B cell (primary cell): ENCODE measurements around the gene FAM131C. TPM values are rescaled to one million over a fixed set of nuclear protein-coding genes. Genes with fewer than 3 reads are reported as not detected.
"Not testable (repeated sequence)": the region's sequence is repeated elsewhere in the genome, so short reads cannot be mapped to it uniquely, and the experiment has no call there.

Experiments used
- ATAC-seq: fragments of 200-7000 bp; cut with Tn5 transposase; one replicate; pipeline ENCODE4 v1.10.0; 2021; ENCODE audit warnings: low read depth, mild to moderate bottlenecking, moderate number of reproducible peaks, moderate library complexity
- CTCF ChIA-PET: fragments of 350-600 bp; sonication (Branson Sonifier 250); formaldehyde crosslinking; loops from one replicate; lab custom pipeline; 2021; ENCODE audit warnings: antibody characterized with exemption, inconsistent platforms; lab: Charles Lee
- POLR2A ChIA-PET: fragments of 350-600 bp; sonication (Branson Sonifier 250); formaldehyde crosslinking; loops from one replicate; lab custom pipeline; 2021; ENCODE audit warnings: antibody characterized with exemption; lab: Charles Lee
- DNase-seq: peaks from one replicate; pipeline ENCODE4 v3.0.0; 2013
- H2AFZ ChIP-seq: 2 replicates; pipeline ENCODE4 v1.6.1; 2012; ENCODE audit warnings: mild to moderate bottlenecking, low read depth, low read length; ENCODE audit not compliant: insufficient read depth, poor library complexity, severe bottlenecking
- H3K27ac ChIP-seq, 2 donors: 1 replicate in 1 of 2; 2 replicates in 1 of 2; pipeline ENCODE4 v1.5.1; 2012 to 2013; ENCODE audit warnings: low read length in 2 of 2, mild to moderate bottlenecking in 2 of 2, moderate library complexity in 1 of 2
- H3K27me3 ChIP-seq, 4 experiments: fragments of 200-600 bp in 1 of 4; sonication (generic) in 1 of 4; replicated peaks in 1 of 4; 1 replicate in 2 of 4; 2 replicates in 2 of 4; pipeline versions ENCODE4 v1.6.1 to v1.7.0; 2013 to 2016; ENCODE audit warnings: low read length in 3 of 4, mild to moderate bottlenecking in 2 of 4, mixed read lengths in 1 of 4, moderate library complexity in 1 of 4; ENCODE audit not compliant: insufficient read depth in 4 of 4, control insufficient read depth in 3 of 4; ENCODE audit errors: control extremely low read depth in 1 of 4
- H3K36me3 ChIP-seq, 2 experiments: replicated peaks in 1 of 2; 1 replicate in 1 of 2; 2 replicates in 1 of 2; pipeline versions ENCODE4 v1.6.1 to v1.7.1; 2013; ENCODE audit warnings: low read length in 1 of 2; ENCODE audit not compliant: insufficient read depth in 2 of 2, control insufficient read depth in 1 of 2; ENCODE audit errors: control extremely low read depth in 1 of 2, extremely low read depth in 1 of 2
- H3K4me1 ChIP-seq, 2 donors: fragments of 200-600 bp in 1 of 2; sonication (generic) in 1 of 2; 1 replicate in 1 of 2; 2 replicates in 1 of 2; pipeline versions ENCODE4 v1.5.1 to v1.6.1; 2013 to 2017; ENCODE audit warnings: low read length in 2 of 2; ENCODE audit not compliant: control insufficient read depth in 2 of 2, insufficient read depth in 2 of 2
- H3K4me2 ChIP-seq: replicated peaks from 2 replicates; pipeline ENCODE3; 2012; ENCODE audit warnings: mild to moderate bottlenecking, low read depth, low read length; ENCODE audit not compliant: poor library complexity, severe bottlenecking
- H3K4me3 ChIP-seq, 5 experiments: fragments of 200-600 bp in 1 of 5; sonication (generic) in 1 of 5; 1 replicate in 3 of 5; 2 replicates in 2 of 5; pipeline versions ENCODE4 v1.5.1 to v1.7.0; 2011 to 2016; ENCODE audit warnings: low read length in 4 of 5, mild to moderate bottlenecking in 4 of 5, low read depth in 2 of 5, control low read depth in 1 of 5, moderate library complexity in 1 of 5; ENCODE audit not compliant: insufficient read depth in 1 of 5; ENCODE audit errors: control extremely low read depth in 1 of 5, extremely low read depth in 1 of 5
- H3K79me2 ChIP-seq: fragments of 200-600 bp; sonication (generic); one replicate; pipeline ENCODE4 v1.6.0; 2016; ENCODE audit warnings: low read length; ENCODE audit not compliant: control insufficient read depth, insufficient read depth
- H3K9ac ChIP-seq: fragments of 200-600 bp; sonication (generic); 2 replicates; pipeline ENCODE4 v1.6.1; 2017; ENCODE audit warnings: mild to moderate bottlenecking, low read length, moderate library complexity
- H3K9me3 ChIP-seq, 3 donors: one replicate each; pipeline versions ENCODE4 v1.6.1 to v1.7.1; 2013; ENCODE audit warnings: low read length in 2 of 3; ENCODE audit not compliant: control insufficient read depth in 2 of 3, insufficient read depth in 1 of 3; ENCODE audit errors: control extremely low read depth in 1 of 3
- H4K20me1 ChIP-seq: 2 replicates; pipeline ENCODE4 v1.6.0; 2012; ENCODE audit warnings: mild to moderate bottlenecking, low read length; ENCODE audit not compliant: insufficient read depth, control insufficient read depth, poor library complexity, severe bottlenecking
- H3K27ac Mint-ChIP-seq: one replicate; pipeline ENCODE4 v1.8.0; 2021; ENCODE audit warnings: mixed read lengths
- H3K27me3 Mint-ChIP-seq: one replicate; pipeline ENCODE4 v1.8.0; 2021; ENCODE audit warnings: mixed read lengths
- H3K4me1 Mint-ChIP-seq: one replicate; pipeline ENCODE4 v1.8.0; 2021; ENCODE audit warnings: mixed read lengths
- H3K4me3 Mint-ChIP-seq: one replicate; pipeline ENCODE4 v1.8.0; 2021; ENCODE audit warnings: mixed read lengths
- H3K9me3 Mint-ChIP-seq: one replicate; pipeline ENCODE4 v1.8.0; 2022; ENCODE audit warnings: mixed read lengths; ENCODE audit not compliant: insufficient read depth
- CTCF ChIP-seq: fragments of 200-600 bp; IDR thresholded peaks from one replicate; pipeline ENCODE4 v1.8.0; 2022; ENCODE audit warnings: antibody characterized with exemption, mild to moderate bottlenecking
- EZH2 ChIP-seq: IDR thresholded peaks from 2 replicates; pipeline ENCODE4 v1.6.1; 2012; ENCODE audit warnings: borderline replicate concordance, low read depth, mild to moderate bottlenecking, moderate library complexity, low read length; ENCODE audit not compliant: insufficient read depth, poor library complexity, severe bottlenecking
- WGBS: methylation state at CpG from one replicate; pipeline ENCODE4 v1.1.5; 2013; ENCODE audit warnings: missing lambda C conversion rate; ENCODE audit not compliant: insufficient coverage; 5-methylcytosine and 5-hydroxymethylcytosine counted together
- intact Hi-C: fragments of 100-400 bp; cut with micrococcal nuclease; formaldehyde crosslinking; loops from one replicate; pipeline ENCODE4 v1.10.0; 2022
- polyA plus RNA-seq: library from polyadenylated mRNA; depleted of rRNA; stranded (reverse); fragments of >200 nt; gene quantifications from 2 replicates; pipeline ENCODE4 v1.2.3, GENCODE V29; 2012
- total RNA-seq, 2 donors: library from RNA; stranded (reverse); fragments of 120-200 nt in 1 of 2; gene quantifications; 1 replicate in 1 of 2; 2 replicates in 1 of 2; pipeline versions ENCODE4 v1.2.3 to v1.2.4, GENCODE V29; 2013 to 2022

Gene FAM131C
- total and polyA plus RNA-seq, 2 donors (not counting 1 experiment from before 2014, with no cell fraction given), result 0.37 TPM; not detected in 1

- CTCF ChIA-PET, result interaction anchor here (1.8 kb wide), 1 partner anchor 29 kb away, joined by 6 read pairs; no protein-coding TSS in a partner anchor
- WGBS, result 68% methylated on average over 4 of the region's 4 CpGs
Observed at GRCh38 chr1:16038620-16038912, 34.9 kb downstream of the FAM131C start.

GRCh38 chr1:16036461-16036860 is 37.0 kb downstream of the FAM131C start:
- H4K20me1 ChIP-seq, H3K9me3 Mint-ChIP-seq, H3K4me1 ChIP-seq, H3K27me3 ChIP-seq, H3K27ac Mint-ChIP-seq, H3K79me2 ChIP-seq, POLR2A ChIA-PET, ATAC-seq, H2AFZ ChIP-seq, H3K27ac ChIP-seq, DNase-seq, H3K9ac ChIP-seq, H3K4me1 Mint-ChIP-seq, H3K4me2 ChIP-seq, H3K4me3 ChIP-seq, H3K9me3 ChIP-seq, H3K36me3 ChIP-seq, H3K4me3 Mint-ChIP-seq, intact Hi-C loops: not testable (repeated sequence)
- CTCF ChIA-PET, result interaction anchor here (0.6 to 0.9 kb wide), 3 partner anchors 26 to 245 kb away, joined by 3 read pairs; no protein-coding TSS in a partner anchor
- peaks cover 26% of the 10 kb centered on the region for H3K27me3 Mint-ChIP-seq
- 89% methylated on average over 5 of the region's 11 CpGs for WGBS

More at GRCh38 chr1:16038620-16038912, 34.9 kb downstream of the FAM131C start:
- H3K27me3 ChIP-seq, result no peaks in the 10 kb centered on the region
- DNase-seq, result no peak
- no peak overlapping the region for H3K27ac Mint-ChIP-seq
- H3K36me3 ChIP-seq, result no peaks in the 10 kb centered on the region
- H2AFZ ChIP-seq, result no peak overlapping the region
- no peaks in the 10 kb centered on the region for H3K9me3 Mint-ChIP-seq
- no peak for TF ChIP-seq EZH2
- TF ChIP-seq CTCF, result no peak
- H3K9ac ChIP-seq, result no peak overlapping the region
- no peak overlapping the region for H3K4me3 Mint-ChIP-seq
- H3K27me3 Mint-ChIP-seq, result peaks cover 17% of the 10 kb centered on the region
- H3K79me2 ChIP-seq, result no peaks in the 10 kb centered on the region
- H3K4me3 ChIP-seq, result no peak overlapping the region
- no peak overlapping the region for H3K27ac ChIP-seq
- no peak overlapping the region for H3K4me2 ChIP-seq
- intact Hi-C loops, result no loop called here
- ATAC-seq, result no peak
- H4K20me1 ChIP-seq, result no peaks in the 10 kb centered on the region
- no peaks in the 10 kb centered on the region for H3K4me1 ChIP-seq
- no peaks in the 10 kb centered on the region for H3K4me1 Mint-ChIP-seq
- H3K9me3 ChIP-seq, result no peaks in the 10 kb centered on the region
- POLR2A ChIA-PET, result no interaction called here

- H3K4me1 Mint-ChIP-seq, H3K36me3 ChIP-seq, H3K4me3 ChIP-seq, H3K9me3 Mint-ChIP-seq, H3K9me3 ChIP-seq, H3K4me3 Mint-ChIP-seq, H2AFZ ChIP-seq, H3K4me2 ChIP-seq, H3K4me1 ChIP-seq, DNase-seq, H3K79me2 ChIP-seq, H3K9ac ChIP-seq, ATAC-seq, POLR2A ChIA-PET, H3K27ac ChIP-seq, H4K20me1 ChIP-seq, H3K27ac Mint-ChIP-seq: not testable (repeated sequence)
- intact Hi-C loops, result loop anchor here (1.0 kb wide), 2 partner anchors 24 to 230 kb away; no protein-coding TSS in a partner anchor
- CTCF ChIA-PET, result interaction anchor here (0.6 to 1.6 kb wide), 5 partner anchors 23 to 218 kb away, joined by 3 to 5 read pairs (median 4); no protein-coding TSS in a partner anchor
- 72% methylated on average over 6 of the region's 7 CpGs for WGBS
- peaks cover 38% of the 10 kb centered on the region for H3K27me3 Mint-ChIP-seq
- H3K27me3 ChIP-seq, result peaks cover 0 to 19% (median 3%) of the 10 kb centered on the region in 4 experiments
Observed at GRCh38 chr1:16033103-16033632, 40.3 kb downstream of the FAM131C start.
